Lower lobe of right lung (tissue), 2 donors: ENCODE results near the gene MRPL34. TPM values are rescaled to one million over a fixed set of nuclear protein-coding genes. Genes with fewer than 3 reads are reported as not detected.

Experiments
- ATAC-seq, 2 donors: fragments of 200-7000 bp; cut with Tn5 transposase; one replicate each; pipeline ENCODE4 v1.9.1; 2020 to 2022; ENCODE audit warnings: mild to moderate bottlenecking in 2 of 2, moderate library complexity in 2 of 2
- DNase-seq: peaks from one replicate; pipeline ENCODE4 v3.0.0-alpha.2; 2020
- H3K27ac ChIP-seq: fragments of 200-600 bp; one replicate; pipeline ENCODE4 v1.8.0; 2022
- H3K27me3 ChIP-seq: fragments of 200-600 bp; one replicate; pipeline ENCODE4 v1.8.0; 2022; ENCODE audit warnings: low read depth
- H3K36me3 ChIP-seq: fragments of 200-600 bp; one replicate; pipeline ENCODE4 v1.8.0; 2022; ENCODE audit warnings: mild to moderate bottlenecking
- H3K4me1 ChIP-seq: fragments of 200-600 bp; one replicate; pipeline ENCODE4 v1.8.0; 2022
- H3K4me3 ChIP-seq: fragments of 200-600 bp; one replicate; pipeline ENCODE4 v1.8.0; 2022; ENCODE audit warnings: mild to moderate bottlenecking
- H3K9me3 ChIP-seq: fragments of 200-600 bp; one replicate; pipeline ENCODE4 v1.8.0; 2022
- CTCF ChIP-seq: fragments of 200-600 bp; IDR thresholded peaks from one replicate; pipeline ENCODE4 v1.8.0; 2022; ENCODE audit warnings: antibody characterized with exemption, mild to moderate bottlenecking
- intact Hi-C: fragments of 100-400 bp; cut with DNase I; formaldehyde crosslinking; loops from one replicate; pipeline ENCODE4 v1.11.0; 2022
- total RNA-seq: library from RNA; stranded (reverse); fragmentation: NEBNext Ultra II Directional; extraction: Animal tissue kit (Norgen Biotek cat#: 25700); gene quantifications from one replicate; pipeline ENCODE4 v1.2.1, GENCODE V29; 2021
- donor health status: DM: no; HTN: yes; CAD: no; lungs with severe emphysema.

Gene MRPL34
- total RNA-seq, 1 donor from 2014 or later, result 68.3 TPM

DNA sequence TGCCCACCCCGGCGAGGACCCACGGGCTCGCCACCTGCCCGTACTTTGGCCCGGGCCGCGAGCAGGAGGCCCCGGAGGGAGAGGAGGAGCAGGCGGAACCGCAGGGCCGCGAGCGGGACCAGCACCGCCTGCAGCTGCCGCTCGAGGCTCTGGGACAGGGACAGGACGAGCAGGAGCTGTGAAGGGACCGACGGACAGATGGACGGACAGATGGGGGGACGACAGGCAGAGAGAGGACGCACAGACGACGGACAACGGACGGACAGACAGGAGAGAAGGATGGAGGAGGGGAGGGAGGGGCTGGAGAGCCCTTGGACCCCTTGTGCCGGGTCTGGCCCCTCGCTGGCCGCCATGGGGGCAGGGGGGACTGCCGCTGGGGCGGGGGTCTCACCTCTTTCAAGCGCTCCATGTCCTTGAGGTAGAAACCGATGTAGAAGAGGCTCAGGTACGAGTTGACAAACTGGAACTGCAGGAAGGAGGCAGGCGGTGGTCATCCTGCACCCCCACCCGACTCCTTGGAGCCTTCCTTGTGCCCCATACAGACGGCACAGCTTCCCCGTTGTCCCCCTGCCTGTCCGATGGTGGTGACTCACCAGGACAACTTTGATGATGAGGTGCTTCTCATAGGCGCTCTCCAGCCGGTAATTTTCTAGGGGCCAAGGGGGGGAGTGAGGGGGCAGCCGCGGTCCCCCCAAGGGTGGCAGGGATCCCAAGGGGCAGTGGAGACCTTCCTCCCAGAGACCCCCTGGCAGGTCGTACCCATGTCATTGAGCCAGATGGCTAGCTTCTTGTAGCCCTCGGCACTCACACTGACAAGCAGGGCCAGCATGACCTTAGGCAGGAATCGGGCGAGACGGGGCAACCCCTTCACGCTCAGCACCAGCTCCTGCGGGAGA is 23.9 kb downstream of the MRPL34 start:
- H3K4me3 ChIP-seq, result peak overlapping the region; percentile 53
- DNase-seq (no peak), ATAC-seq (no peak)

GRCh38 chr19:17330262-17331044 is 24.8 kb downstream of the MRPL34 start:
- Histone ChIP-seq H3K4me1 (peaks cover 28% of the 10 kb centered on the region), H3K36me3 (no peaks in the 10 kb centered on the region), H3K27me3 (peaks cover 9% of the 10 kb centered on the region), H3K4me3 (no peak overlapping the region), H3K27ac (no peak overlapping the region), H3K9me3 (no peaks in the 10 kb centered on the region)
- TF ChIP-seq CTCF, result no peak
- ATAC-seq (no peak), DNase-seq (no peak)
- intact Hi-C loops, result no loop called here

More for the DNA sequence above, 23.9 kb downstream of the MRPL34 start:
- no peak for TF ChIP-seq CTCF
- Histone ChIP-seq H3K27ac (no peak overlapping the region), H3K27me3 (peaks cover 9% of the 10 kb centered on the region), H3K36me3 (peaks cover 4% of the 10 kb centered on the region), H3K9me3 (no peaks in the 10 kb centered on the region), H3K4me1 (peaks cover 21% of the 10 kb centered on the region)
- intact Hi-C loops, result no loop called here

DNA sequence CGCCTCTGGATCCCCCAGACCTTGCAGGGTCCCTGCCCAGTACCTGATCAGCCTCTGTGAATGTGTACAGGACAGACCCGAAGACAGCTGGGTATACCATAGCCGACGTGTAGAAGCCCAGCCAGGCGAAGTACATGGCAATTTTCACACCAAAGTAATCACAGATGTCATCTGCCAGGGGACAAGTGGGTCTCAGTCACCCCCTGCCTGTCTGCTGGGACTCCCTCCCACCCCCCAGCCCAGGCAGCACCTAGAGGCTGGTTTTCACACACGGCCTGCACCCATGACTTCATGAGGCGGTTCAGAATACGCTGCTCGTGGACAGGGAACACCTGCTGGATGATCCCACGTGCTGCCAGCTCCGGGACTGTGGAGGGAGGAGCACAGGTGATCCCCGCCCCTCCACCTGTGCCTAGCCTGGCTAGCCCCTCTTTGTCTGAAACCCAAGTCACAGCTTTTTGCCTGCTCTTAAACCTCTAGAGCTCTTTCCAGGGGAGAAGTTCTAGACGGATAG is 25.4 kb downstream of the MRPL34 start:
- no peak overlapping the region for H3K4me3 ChIP-seq
- ATAC-seq (no peak), DNase-seq (no peak)
- peaks cover 33% of the 10 kb centered on the region for H3K4me1 ChIP-seq
- H3K27me3 ChIP-seq, result peaks cover 9% of the 10 kb centered on the region
- H3K27ac ChIP-seq, result no peak overlapping the region
- H3K36me3 ChIP-seq, result no peaks in the 10 kb centered on the region
- intact Hi-C loops, result no loop called here
- TF ChIP-seq CTCF, result no peak
- H3K9me3 ChIP-seq, result no peaks in the 10 kb centered on the region

- Histone ChIP-seq H3K27me3 (peaks cover 9% of the 10 kb centered on the region), H3K36me3 (no peaks in the 10 kb centered on the region), H3K9me3 (no peaks in the 10 kb centered on the region), H3K4me1 (peaks cover 35% of the 10 kb centered on the region), H3K4me3 (no peak overlapping the region), H3K27ac (no peak overlapping the region)
- no peak for TF ChIP-seq CTCF
- DNase-seq, result no peak
- no peak for ATAC-seq
- intact Hi-C loops, result no loop called here
These were observed 26.6 kb downstream of the MRPL34 start for GRCh38 chr19:17332360-17332676.

- no peaks in the 10 kb centered on the region for H3K9me3 ChIP-seq
- no peak for TF ChIP-seq CTCF
- DNase-seq, result no peak
- H3K27ac ChIP-seq, result no peak overlapping the region
- H3K4me3 ChIP-seq, result no peak overlapping the region
- H3K4me1 ChIP-seq, result peaks cover 34% of the 10 kb centered on the region
- intact Hi-C loops, result no loop called here
- H3K27me3 ChIP-seq, result peaks cover 9% of the 10 kb centered on the region
- ATAC-seq, result no peak
- H3K36me3 ChIP-seq, result no peaks in the 10 kb centered on the region
These were observed 27.3 kb downstream of the MRPL34 start for GRCh38 chr19:17332677-17333581.
